ENCODE data around the gene CFAP54.

The CFAP54 gene

GRCh38 chr12:96864335-96864734 is 375.0 kb downstream of the CFAP54 start:
- no peak for DNase-seq (ENCODE audit: extremely low read depth, low read depth)
- TF ChIP-seq CTCF (IDR thresholded peaks at IDR 0.05; ENCODE audit: low read depth, low read length, missing control alignments): no peak
- H3K4me3 ChIP-seq (replicated peaks; ENCODE audit: low read depth, low read length): no peak overlapping the region

- no peak for DNase-seq (ENCODE audit: extremely low read depth, low read depth)
- TF ChIP-seq CTCF (IDR thresholded peaks at IDR 0.05; ENCODE audit: low read depth, low read length, missing control alignments): no peak
- H3K4me3 ChIP-seq (replicated peaks; ENCODE audit: low read depth, low read length): no peak overlapping the region
Observed at GRCh38 chr12:96866801-96867590, 377.6 kb downstream of the CFAP54 start.

GRCh38 chr12:96870946-96871345 is 381.6 kb downstream of the CFAP54 start:
- H3K4me3 ChIP-seq (replicated peaks; ENCODE audit: low read depth, low read length): no peak overlapping the region
- no peak for DNase-seq (ENCODE audit: extremely low read depth, low read depth)
- TF ChIP-seq CTCF (IDR thresholded peaks at IDR 0.05; ENCODE audit: low read depth, low read length, missing control alignments): no peak

- no peak overlapping the region for H3K4me3 ChIP-seq (replicated peaks; ENCODE audit: low read depth, low read length)
- no peak for TF ChIP-seq CTCF (IDR thresholded peaks at IDR 0.05; ENCODE audit: low read depth, low read length, missing control alignments)
- DNase-seq (ENCODE audit: extremely low read depth, low read depth): no peak
Observed at GRCh38 chr12:96872961-96873360, 383.6 kb downstream of the CFAP54 start.

- TF ChIP-seq CTCF (IDR thresholded peaks at IDR 0.05; ENCODE audit: low read depth, low read length, missing control alignments): no peak
- no peak overlapping the region for H3K4me3 ChIP-seq (replicated peaks; ENCODE audit: low read depth, low read length)
- DNase-seq (ENCODE audit: extremely low read depth, low read depth): no peak
Observed at GRCh38 chr12:96874211-96874610, 384.8 kb downstream of the CFAP54 start.

GRCh38 chr12:96876966-96877365 is 387.6 kb downstream of the CFAP54 start:
- no peak overlapping the region for H3K4me3 ChIP-seq (replicated peaks; ENCODE audit: low read depth, low read length)
- no peak for DNase-seq (ENCODE audit: extremely low read depth, low read depth)
- TF ChIP-seq CTCF (IDR thresholded peaks at IDR 0.05; ENCODE audit: low read depth, low read length, missing control alignments): no peak

GRCh38 chr12:96878704-96879103 is 389.3 kb downstream of the CFAP54 start:
- H3K4me3 ChIP-seq (replicated peaks; ENCODE audit: low read depth, low read length): no peak overlapping the region
- DNase-seq (ENCODE audit: extremely low read depth, low read depth): no peak
- no peak for TF ChIP-seq CTCF (IDR thresholded peaks at IDR 0.05; ENCODE audit: low read depth, low read length, missing control alignments)

All from HFF-Myc (cell line).